ENCODE results near the gene CAPZA2. TPM values are rescaled to one million over a fixed set of nuclear protein-coding genes. Genes with fewer than 3 reads are reported as not detected.

CAPZA2 gene
- total RNA-seq, 4 donors from 2014 or later, result 115 to 152 (median 125) TPM

- TF ChIP-seq, protein P1, sequence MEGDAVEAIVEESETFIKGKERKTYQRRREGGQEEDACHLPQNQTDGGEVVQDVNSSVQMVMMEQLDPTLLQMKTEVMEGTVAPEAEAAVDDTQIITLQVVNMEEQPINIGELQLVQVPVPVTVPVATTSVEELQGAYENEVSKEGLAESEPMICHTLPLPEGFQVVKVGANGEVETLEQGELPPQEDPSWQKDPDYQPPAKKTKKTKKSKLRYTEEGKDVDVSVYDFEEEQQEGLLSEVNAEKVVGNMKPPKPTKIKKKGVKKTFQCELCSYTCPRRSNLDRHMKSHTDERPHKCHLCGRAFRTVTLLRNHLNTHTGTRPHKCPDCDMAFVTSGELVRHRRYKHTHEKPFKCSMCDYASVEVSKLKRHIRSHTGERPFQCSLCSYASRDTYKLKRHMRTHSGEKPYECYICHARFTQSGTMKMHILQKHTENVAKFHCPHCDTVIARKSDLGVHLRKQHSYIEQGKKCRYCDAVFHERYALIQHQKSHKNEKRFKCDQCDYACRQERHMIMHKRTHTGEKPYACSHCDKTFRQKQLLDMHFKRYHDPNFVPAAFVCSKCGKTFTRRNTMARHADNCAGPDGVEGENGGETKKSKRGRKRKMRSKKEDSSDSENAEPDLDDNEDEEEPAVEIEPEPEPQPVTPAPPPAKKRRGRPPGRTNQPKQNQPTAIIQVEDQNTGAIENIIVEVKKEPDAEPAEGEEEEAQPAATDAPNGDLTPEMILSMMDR (IDR thresholded peaks at IDR 0.05), result no peak
- ATAC-seq (ENCODE audit: low FRiP score) (no peak), DNase-seq (ENCODE audit: low spot score) (no peak)
Measured at GRCh38 chr7:116888895-116889294, 26.5 kb downstream of the CAPZA2 start.

GRCh38 chr7:116895849-116896248 lies 33.5 kb downstream of the CAPZA2 start:
- DNase-seq (ENCODE audit: low spot score) (no peak), ATAC-seq (ENCODE audit: low FRiP score) (no peak)
- TF ChIP-seq, protein P1 (IDR thresholded peaks at IDR 0.05), result no peak

DNA sequence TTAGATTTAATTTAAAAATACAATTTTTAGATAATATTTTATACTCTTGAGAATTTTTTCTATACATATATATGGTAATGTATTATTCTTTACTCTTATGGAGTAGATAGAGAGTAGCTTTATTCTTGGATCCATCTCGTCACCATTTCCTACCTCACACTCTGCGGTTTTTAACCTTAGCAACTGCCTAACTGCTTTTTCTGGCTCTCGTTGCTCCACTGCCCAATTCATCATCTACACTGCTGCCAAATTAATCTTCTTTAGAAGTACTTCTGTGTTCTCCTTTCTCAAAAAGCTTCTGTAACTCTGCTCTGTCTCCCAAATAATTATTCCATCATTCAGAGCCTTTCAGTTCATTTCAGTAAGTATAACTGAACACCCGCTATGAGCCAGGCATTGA lies 35.3 kb downstream of the CAPZA2 start:
- TF ChIP-seq, protein P1 (IDR thresholded peaks at IDR 0.05), result no peak
- ATAC-seq (ENCODE audit: low FRiP score) (no peak), DNase-seq (ENCODE audit: low spot score) (no peak)

- TF ChIP-seq, protein P1 (IDR thresholded peaks at IDR 0.05), result no peak
- no peak for ATAC-seq (ENCODE audit: low FRiP score)
Measured at GRCh38 chr7:116899308-116899707, 36.9 kb downstream of the CAPZA2 start.

GRCh38 chr7:116901143-116901542 lies 38.8 kb downstream of the CAPZA2 start:
- TF ChIP-seq, protein P1 (IDR thresholded peaks at IDR 0.05), result no peak
- no peak for ATAC-seq (ENCODE audit: low FRiP score)
- DNase-seq (ENCODE audit: low spot score), result no peak

More at GRCh38 chr7:116899308-116899707, 36.9 kb downstream of the CAPZA2 start:
- no peak for DNase-seq (ENCODE audit: low spot score)

- no peak for ATAC-seq (ENCODE audit: low FRiP score)
Measured at GRCh38 chr7:116902867-116903266, 40.5 kb downstream of the CAPZA2 start.

DNA sequence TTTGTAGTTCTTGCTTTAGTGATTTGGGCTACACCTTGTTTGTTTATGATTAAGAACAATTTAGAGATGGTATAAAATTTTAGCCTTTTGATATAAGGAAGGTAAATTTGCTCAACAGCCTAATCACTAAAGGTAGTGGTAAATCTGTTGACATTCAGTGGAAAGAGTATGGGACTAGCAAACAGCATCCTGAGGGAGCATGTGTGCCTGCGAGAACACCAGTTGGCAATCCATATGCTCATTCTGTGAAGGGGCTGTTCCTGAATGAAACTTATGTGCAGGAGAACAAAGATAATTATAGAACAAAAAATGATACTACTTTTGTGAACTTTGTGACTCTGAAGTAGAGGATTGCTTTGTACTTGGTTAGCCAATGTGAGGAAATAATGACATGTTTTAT lies 44.0 kb downstream of the CAPZA2 start:
- no peak for DNase-seq (ENCODE audit: low spot score)
- ATAC-seq (ENCODE audit: low FRiP score), result no peak
- TF ChIP-seq, protein P1 (IDR thresholded peaks at IDR 0.05), result no peak

More at GRCh38 chr7:116902867-116903266, 40.5 kb downstream of the CAPZA2 start:
- TF ChIP-seq, protein P1 (IDR thresholded peaks at IDR 0.05), result no peak
- DNase-seq (ENCODE audit: low spot score), result no peak
